GM18868 (cell line): ENCODE measurements around the gene BET1L.

Source experiments
- ATAC-seq: cut with Tn5 transposase; IDR thresholded peaks from one replicate; pipeline ENCODE4 v1.9.1; 2021; ENCODE audit warnings: mild to moderate bottlenecking, moderate library complexity; ENCODE audit not compliant: unreplicated experiment

BET1L gene

GRCh38 chr11:210803-211180 is 3.6 kb upstream of the BET1L start:
- ATAC-seq: no peak

GRCh38 chr11:210122-210802 is 3.1 kb upstream of the BET1L start:
- ATAC-seq: no peak

GRCh38 chr11:209275-210121 is 2.3 kb upstream of the BET1L start:
- no peak for ATAC-seq

- no peak for ATAC-seq
Measured at GRCh38 chr11:208917-209260, 1.7 kb upstream of the BET1L start.

- peak; percentile 42 for ATAC-seq
Measured at GRCh38 chr11:208181-208916, 1.1 kb upstream of the BET1L start.

- no peak for ATAC-seq
Measured at GRCh38 chr11:207863-208180, 623 bp upstream of the BET1L start.

- no peak for ATAC-seq
Measured at GRCh38 chr11:206526-207207, 532 bp downstream of the BET1L start.

- no peak for ATAC-seq
Measured at GRCh38 chr11:206002-206384, 1.2 kb downstream of the BET1L start.

GRCh38 chr11:205221-206001 is 1.8 kb downstream of the BET1L start:
- ATAC-seq: no peak

- ATAC-seq: no peak
Measured at GRCh38 chr11:204587-205109, 2.6 kb downstream of the BET1L start.

- ATAC-seq: no peak
Measured at GRCh38 chr11:203945-204586, 3.1 kb downstream of the BET1L start.

GRCh38 chr11:203056-203944 is 3.9 kb downstream of the BET1L start:
- no peak for ATAC-seq

- no peak for ATAC-seq
Measured at GRCh38 chr11:202490-202889, 4.7 kb downstream of the BET1L start.

- ATAC-seq: no peak
Measured at GRCh38 chr11:201966-202365, 5.2 kb downstream of the BET1L start.

GRCh38 chr11:200224-201003 is 6.8 kb downstream of the BET1L start:
- no peak for ATAC-seq

- ATAC-seq: no peak
Measured at GRCh38 chr11:199782-200181, 7.4 kb downstream of the BET1L start.

GRCh38 chr11:199004-199581 is 8.1 kb downstream of the BET1L start:
- no peak for ATAC-seq
